Kidney tubule cell (primary cell): ENCODE data around the gene GUCY2D.
"Not testable (repeated sequence)": the region's sequence is repeated elsewhere in the genome, so short reads cannot be mapped to it uniquely, and the experiment has no call there.

Experiments
- DNase-seq: peaks from one replicate; pipeline ENCODE4 v3.0.0-alpha.2; 2018; ENCODE audit warnings: low spot score

The GUCY2D gene

GRCh38 chr17:8046929-8047768, 44.7 kb downstream of the GUCY2D start:
- DNase-seq = no peak

DNA sequence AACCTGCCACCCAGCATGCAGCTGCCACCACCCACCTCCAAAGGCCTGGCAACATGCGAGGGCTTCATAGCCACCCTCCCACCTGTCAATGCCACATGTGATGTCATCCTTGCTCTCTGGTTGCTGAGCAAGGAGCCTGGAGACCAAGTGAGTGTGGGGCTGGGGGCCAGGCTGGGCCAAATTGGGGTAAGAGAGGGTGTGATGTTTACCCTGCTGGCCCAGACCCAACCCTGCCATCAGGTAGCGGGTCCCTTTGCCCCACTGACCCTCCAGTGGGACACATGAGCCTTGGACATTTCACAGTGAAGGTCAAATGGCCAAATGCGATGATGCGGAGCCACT, 45.3 kb downstream of the GUCY2D start:
- no peak for DNase-seq

- DNase-seq = no peak
Measured at GRCh38 chr17:8048236-8048635, 45.8 kb downstream of the GUCY2D start.

DNA sequence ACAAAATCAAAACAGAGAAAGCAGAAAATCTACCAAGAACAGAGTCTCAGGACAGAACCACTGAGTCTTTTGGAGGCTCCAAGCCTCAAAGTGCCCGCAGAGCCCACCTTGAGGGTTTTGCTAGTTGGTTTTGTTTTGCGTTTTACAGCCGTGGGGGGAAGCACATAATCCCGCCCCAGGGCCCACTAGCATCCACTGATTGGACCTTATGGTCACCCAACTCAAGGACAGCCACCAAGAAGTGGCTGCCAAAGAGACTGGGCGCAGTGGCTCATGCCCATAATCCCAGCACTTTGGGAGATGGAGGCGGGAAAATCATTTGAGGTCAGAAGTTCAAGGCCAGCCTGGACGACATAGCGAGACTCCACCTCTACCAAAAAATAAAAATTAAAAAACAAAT, 46.3 kb downstream of the GUCY2D start:
- DNase-seq = no peak

- no peak for DNase-seq
Measured at GRCh38 chr17:8051831-8052230, 49.4 kb downstream of the GUCY2D start.

- no peak for DNase-seq
Measured at GRCh38 chr17:8052256-8053252, 50.1 kb downstream of the GUCY2D start.

- DNase-seq = no peak
Measured at GRCh38 chr17:8053600-8053999, 51.2 kb downstream of the GUCY2D start.

DNA sequence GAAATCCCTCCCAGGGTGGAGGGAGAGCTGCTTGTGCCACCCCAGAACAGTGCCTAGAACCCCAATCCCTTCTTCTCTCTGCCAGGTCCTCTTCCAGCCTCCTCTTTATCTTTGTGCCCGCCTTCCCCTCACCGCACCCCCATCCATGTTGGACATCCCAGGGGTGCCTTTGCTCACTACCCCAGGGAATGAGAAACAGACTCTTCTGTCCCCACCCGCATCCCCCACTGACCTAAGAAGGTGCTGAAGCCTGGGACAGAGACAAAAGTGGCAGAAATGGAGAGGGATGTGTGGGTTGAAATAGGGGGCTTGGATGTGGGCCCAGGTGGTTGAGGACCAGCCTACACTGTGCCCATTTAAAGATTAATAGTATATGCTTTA, 53.4 kb downstream of the GUCY2D start:
- no peak for DNase-seq

DNA sequence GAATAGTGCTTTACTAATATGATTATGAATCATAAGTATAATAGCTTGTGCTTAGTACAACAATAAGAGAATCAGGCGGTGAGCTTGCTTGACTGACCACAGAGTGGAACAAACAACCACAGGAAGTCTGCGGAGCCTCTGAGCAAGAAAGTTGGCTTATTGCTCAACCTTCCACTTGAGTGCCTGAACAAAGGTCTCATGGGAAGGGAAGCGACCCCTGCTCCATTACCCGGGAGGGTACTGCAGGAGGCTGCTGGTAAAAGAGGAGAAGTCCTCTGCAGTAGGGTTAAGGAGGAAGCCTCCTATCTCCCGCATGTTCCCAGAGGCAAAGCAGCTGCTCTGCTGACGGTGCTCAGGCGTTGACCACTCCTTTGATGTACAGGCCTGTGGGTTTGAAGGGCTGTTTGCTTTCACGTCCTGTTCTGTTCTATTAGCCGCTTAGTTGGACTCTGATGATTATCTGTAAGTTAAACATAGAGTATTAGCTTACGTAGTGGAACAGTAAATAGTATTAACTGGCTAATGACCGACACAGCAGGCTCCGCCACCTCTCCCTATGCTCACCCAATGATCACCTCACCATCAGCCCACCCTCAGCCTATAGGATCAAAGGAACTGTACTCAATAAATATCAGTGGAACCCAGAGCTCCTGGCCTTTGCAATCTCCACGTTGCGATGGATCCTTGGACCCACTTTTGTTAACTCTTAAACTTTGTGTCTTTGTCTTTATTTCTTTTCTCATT, 54.0 kb downstream of the GUCY2D start:
- DNase-seq = peak; percentile 45

DNA sequence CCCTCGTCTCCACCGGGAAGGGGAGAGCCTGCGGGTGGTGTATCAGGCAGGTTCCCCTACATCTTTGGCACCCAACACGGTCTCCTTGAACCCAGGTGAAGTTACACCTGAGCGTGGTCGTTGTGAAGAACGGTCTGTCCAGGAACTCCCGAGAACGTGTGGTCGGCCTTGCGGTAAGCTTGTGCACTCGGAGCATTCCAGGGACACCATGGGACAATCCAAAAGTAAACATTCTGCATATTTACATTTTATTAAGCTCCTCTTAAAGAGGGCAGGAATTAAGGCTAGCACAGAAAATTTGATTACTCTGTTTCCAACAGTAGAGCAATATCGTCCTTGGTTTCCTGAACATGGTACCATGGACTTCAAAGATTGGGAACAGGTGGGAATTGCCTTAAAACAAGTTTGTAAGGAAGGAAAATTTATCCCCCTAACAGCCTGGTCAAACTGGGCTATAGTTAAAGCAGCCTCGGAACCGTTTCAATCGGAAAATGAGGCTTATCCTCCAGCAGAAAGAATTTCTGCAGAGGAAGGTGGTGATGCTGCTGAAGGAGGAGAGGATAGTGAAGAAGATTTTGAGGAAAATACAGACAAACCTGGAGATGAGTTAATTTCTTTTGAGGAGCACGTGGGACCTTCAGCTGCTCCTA, 54.7 kb downstream of the GUCY2D start:
- no peak for DNase-seq

DNA sequence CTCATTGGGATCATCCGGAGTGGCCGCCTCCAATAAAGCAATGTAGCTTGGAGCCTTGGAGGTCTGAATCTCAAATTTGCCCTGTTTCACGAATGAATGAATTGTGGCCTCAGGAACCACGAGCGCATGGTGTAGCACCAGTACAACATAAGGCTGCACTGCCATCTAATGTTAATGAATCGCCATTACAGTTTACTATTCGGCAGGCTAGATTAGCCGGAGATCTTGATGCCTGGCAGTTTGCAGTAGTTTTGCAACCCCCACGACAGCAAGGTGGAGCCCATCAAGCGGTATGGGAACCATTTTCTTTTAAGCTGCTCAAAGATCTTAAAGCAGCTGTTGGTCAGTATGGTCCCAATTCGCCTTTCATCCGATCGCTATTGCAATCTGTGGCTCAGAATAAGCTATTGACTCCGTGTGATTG, 55.3 kb downstream of the GUCY2D start:
- DNase-seq = peak; percentile 78

DNA sequence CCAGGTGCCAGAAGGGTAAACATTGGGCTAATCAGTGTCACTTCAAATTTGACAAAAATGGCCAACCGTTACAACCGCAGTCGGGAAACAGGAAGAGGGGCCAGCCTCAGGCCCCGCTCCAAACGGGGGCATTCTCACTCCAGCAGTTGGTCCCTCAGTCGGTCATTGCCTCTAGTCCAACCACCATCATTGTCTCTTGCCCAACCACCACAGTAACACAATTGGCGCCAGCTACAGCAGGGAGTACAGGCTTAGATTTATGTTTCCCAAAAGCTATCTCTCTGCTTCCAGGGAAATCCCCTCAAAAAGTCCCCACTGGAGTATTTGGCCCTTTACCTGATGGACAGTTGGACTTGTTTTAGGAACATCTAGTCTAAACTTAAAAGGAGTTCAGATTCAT, 56.7 kb downstream of the GUCY2D start:
- DNase-seq = no peak

DNA sequence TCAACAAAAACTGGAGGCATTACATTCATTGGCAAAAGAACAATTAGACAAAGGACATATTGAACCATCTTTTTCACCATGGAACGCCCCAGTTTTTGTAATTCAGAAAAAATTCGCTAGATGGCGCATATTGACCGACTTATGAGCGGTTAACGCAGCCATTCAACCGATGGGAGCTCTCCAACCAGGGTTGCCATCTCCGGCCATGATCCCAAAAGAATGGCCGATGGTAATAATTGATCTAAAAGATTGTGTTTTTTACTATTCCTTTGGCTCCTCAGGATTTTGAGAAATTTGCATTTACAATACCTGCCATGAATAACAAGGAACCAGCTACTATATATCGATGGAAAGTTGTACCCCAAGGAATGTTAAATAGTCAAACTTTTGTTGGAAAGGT, 57.9 kb downstream of the GUCY2D start:
- peak; percentile 73 for DNase-seq

- DNase-seq = not testable (repeated sequence)
Measured at GRCh38 chr17:8061851-8062250, 59.4 kb downstream of the GUCY2D start.

- no peak for DNase-seq
Measured at GRCh38 chr17:8062435-8062806, 60.0 kb downstream of the GUCY2D start.

DNA sequence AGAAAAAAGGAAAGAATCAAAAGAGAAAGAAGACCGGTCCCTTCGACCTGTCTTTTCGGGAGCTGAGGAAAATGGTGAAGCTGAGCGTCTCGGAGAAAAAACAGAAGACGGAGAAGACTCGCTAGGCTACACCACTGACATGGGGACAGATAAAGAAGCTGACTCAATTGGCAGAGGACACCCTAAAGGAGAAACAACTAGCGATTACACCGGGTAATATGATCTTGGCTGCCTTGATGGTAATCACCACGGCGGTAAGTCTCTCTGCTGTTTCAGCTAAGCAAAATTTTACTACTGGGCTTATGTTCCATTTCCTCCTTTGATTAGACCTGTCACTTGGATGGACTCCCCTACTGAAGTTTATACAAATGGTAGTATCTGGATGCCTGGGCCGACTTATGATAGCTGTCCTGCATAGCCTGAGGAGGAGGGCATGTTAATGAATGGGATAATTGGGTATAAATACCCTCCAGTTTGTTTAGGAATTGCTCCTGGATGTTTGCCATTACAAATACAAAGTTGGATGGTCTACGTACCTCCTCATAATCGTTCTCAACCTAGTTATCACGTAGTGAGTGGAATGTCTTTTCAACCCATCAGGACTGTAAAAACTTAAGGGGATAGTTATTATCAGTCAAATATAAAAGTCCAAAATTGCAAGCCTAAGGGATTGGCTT, 60.5 kb downstream of the GUCY2D start:
- DNase-seq = no peak

DNA sequence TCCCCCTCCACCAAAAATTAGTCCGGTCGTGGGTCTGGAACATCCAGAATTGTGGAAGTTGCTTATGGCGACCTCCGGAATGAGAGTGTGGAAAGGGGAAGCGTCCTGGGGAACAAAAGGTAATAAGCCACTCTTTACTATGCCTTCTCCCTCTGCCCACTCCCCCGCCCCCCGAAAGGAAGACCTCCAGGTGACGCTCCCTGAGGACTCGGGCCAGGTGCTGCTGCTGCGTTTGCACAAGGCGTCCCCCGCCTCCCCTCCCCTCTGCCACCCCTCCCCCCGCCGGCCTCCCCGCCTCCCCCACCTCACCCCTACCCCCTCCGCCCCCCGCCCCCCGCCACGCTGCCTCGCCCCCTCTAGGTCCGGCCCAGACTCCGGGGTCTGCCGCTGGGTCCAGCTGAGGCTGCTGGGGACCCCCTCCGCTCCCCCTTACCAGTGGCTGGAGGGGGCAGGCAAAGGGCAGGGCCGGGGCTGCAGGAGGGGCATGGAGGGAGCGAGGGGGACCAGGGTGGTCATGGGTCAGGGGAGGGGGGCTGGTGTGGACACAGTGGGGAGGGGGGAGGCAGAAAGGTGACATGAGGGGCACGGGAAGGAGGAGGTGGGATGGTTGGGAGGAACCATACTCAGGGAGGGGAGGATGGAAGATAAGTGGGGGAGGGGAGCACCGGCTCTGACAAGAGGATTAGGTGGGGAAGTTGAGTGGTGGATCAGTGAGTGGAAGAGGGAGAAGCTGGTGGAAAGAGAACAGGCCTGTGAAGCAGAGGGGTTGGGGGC, 61.5 kb downstream of the GUCY2D start:
- DNase-seq = no peak

DNA sequence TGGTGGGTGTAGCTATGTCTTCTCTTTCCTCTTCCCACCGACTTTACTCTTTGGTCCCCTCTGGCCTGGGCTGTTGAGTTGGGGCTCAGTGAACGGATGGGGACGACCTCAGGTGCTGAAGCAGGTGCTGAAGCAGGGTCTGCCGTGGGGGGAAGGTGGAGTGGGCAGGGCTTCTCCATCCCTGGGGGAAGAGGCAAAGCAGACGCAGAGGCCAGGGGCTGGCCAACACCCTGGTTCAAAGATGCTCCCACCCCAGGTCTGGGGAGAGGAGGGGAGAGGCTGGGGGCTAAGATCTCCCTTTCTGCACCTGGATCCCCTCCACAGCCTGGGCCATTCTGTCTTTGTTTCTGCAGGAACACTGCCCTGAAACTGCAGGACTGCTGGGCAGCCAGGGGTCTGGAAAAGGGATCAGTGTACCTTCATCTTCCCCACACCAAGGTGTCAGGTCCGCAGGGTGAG, 62.2 kb downstream of the GUCY2D start:
- DNase-seq = no peak

- DNase-seq = no peak
Measured at GRCh38 chr17:8066841-8067775, 64.7 kb downstream of the GUCY2D start.
